MM.1S (cell line): ENCODE measurements around the gene HS6ST1.

ENCODE experiments used
- CTCF ChIP-seq: fragments of 300-600 bp; sonication (generic); IDR thresholded peaks from 2 replicates; pipeline ENCODE4 v1.5.1; 2016; ENCODE audit warnings: antibody characterized with exemption, low read length, mixed read lengths
- EZH2 ChIP-seq: fragments of 300-600 bp; sonication (generic); optimal IDR thresholded peaks from 2 replicates; pipeline ENCODE3; 2017; ENCODE audit warnings: low read depth, mild to moderate bottlenecking, antibody characterized with exemption, low read length, mixed read lengths
- EZH2phosphoT487 ChIP-seq: fragments of 300-600 bp; sonication (generic); IDR thresholded peaks from 2 replicates; pipeline ENCODE4 v1.6.1; 2018; ENCODE audit warnings: antibody characterized with exemption, low read length

DNA sequence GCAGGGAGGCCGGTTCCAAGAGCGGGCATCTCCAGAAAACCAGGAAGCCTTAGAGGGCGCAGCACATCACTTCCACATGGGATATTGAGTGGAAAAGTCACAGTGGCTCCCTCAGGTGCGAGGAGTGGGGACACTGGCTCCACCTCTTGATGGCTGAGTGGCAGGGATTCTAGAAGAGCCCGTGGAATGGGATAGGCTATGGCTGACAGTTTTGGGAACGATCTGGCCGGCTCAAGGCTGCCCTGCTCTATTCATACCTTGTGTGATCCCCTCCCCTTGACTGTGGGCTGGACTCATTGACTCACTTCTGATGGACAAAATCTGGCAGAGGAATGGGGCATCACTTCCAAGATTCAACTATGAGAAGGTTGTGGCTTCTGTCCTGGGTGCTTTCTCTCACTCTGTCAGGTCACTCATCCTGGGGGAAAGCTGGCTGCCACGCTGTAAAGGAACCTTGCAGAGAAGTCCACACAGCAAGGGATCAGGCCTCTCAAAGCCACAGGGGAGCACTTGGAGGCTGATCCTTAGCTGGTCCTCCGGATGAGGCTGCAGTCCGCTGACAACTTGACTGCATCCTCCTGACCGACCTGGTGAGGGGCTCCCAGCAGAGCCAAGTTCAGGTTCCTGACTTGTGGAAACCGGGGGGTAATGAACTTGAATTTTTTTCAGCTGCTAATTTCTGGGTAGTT, 46.7 kb upstream of the HS6ST1 start:
- TF ChIP-seq CTCF (no peak), EZH2phosphoT487 (no peak), EZH2 (no peak)
